ENCODE measurements around the gene SLMAP. TPM values are rescaled to one million over a fixed set of nuclear protein-coding genes. Genes with fewer than 3 reads are reported as not detected.
"Not testable (repeated sequence)": the region's sequence is repeated elsewhere in the genome, so short reads cannot be mapped to it uniquely, and the experiment has no call there.

The SLMAP gene
- polyA plus RNA-seq, 4 donors = 39.5 to 59.4 (median 45.9) TPM

- DNase-seq (ENCODE audit: low read depth in 4 of 4, low spot score in 2 of 4) = no peak
Measured at GRCh38 chr3:57877116-57877515, 121.0 kb downstream of the SLMAP start.

DNA sequence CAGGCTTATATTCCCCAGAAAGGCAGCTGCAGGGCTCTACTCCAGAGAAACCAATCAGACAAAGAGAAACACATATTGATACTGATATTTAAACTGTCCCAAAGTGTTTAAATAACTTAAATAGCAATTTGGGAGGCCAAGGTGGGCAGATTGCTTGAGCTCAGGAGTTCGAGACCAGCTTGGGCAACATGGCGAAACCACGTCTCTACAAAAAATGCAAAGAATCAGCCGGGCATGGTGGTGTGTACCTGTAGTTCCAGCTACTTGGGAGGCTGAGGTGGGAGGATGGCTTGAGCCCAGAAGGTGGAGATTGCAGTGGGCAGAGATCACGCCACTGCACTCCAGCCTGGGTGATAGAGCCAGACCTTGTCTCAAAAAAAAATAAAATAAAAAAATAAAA, 128.3 kb downstream of the SLMAP start:
- DNase-seq (ENCODE audit: low read depth in 4 of 4, low spot score in 2 of 4) = not testable (repeated sequence)

DNA sequence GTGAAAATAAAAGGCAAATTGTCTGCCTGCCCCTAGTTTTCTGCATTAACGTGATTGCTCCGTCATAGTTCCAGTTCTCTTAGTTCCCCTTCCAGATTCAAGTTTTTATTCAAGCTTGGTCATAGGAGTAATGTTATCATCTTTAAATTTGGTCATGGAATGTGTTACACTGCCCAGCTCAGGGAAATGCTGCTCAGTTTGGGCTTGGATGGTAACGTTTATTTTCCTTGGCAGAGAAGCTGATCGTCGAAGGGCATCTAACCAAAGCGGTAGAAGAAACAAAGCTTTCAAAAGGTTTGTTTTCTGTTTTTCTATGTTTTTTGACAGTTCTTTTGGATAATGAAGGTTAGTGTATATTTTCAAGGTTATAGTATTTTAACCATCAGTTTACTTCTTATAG, 133.7 kb downstream of the SLMAP start:
- no peak for DNase-seq (ENCODE audit: low read depth in 4 of 4, low spot score in 2 of 4)

GRCh38 chr3:57890874-57891273, 134.8 kb downstream of the SLMAP start:
- DNase-seq (ENCODE audit: low read depth in 4 of 4, low spot score in 2 of 4) = no peak

DNA sequence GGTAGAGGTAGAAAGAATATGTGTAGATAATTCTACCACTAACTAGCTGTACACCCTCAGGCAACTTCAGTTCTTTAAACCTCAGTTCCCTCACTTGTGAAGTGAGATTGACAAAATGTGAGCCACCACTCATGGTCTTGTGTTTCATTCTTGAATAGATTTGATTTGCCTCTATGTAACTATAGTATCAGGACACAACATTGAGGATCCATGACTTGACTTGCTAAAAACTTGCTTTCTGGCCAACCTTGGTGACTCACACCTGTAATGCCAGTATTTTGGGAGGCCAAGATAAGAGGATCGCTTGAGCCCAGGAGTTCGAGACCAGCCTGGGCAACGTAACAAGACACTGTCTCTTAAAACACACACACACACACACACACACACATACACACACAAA, 136.3 kb downstream of the SLMAP start:
- DNase-seq (ENCODE audit: low read depth in 4 of 4, low spot score in 2 of 4) = no peak

GRCh38 chr3:57893156-57893555, 137.0 kb downstream of the SLMAP start:
- DNase-seq (ENCODE audit: low read depth in 4 of 4, low spot score in 2 of 4) = no peak

- no peak for DNase-seq (ENCODE audit: low read depth in 4 of 4, low spot score in 2 of 4)
Measured at GRCh38 chr3:57893668-57894067, 137.6 kb downstream of the SLMAP start.

- DNase-seq (ENCODE audit: low read depth in 4 of 4, low spot score in 2 of 4) = no peak
Measured at GRCh38 chr3:57896031-57896430, 139.9 kb downstream of the SLMAP start.

DNA sequence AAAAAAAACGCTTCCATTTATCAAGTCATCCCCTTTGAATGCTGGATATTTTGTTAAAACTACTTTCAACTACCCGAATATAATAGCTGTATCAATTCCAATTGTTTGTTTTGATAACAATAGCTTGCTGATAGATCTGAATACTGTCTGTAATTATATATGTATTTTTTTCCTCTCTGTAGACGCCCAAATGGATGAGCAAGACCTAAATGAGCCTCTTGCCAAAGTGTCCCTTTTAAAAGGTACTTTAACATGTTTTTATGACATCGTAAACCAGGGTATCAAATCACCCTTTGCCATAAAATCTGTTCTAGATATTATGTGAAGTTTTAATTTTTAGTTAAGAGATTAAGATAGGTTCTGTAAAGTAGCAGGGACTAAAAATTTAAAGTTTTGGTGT, 140.6 kb downstream of the SLMAP start:
- DNase-seq (ENCODE audit: low read depth in 4 of 4, low spot score in 2 of 4) = no peak

- DNase-seq (ENCODE audit: low read depth in 4 of 4, low spot score in 2 of 4) = no peak
Measured at GRCh38 chr3:57900786-57901185, 144.7 kb downstream of the SLMAP start.

DNA sequence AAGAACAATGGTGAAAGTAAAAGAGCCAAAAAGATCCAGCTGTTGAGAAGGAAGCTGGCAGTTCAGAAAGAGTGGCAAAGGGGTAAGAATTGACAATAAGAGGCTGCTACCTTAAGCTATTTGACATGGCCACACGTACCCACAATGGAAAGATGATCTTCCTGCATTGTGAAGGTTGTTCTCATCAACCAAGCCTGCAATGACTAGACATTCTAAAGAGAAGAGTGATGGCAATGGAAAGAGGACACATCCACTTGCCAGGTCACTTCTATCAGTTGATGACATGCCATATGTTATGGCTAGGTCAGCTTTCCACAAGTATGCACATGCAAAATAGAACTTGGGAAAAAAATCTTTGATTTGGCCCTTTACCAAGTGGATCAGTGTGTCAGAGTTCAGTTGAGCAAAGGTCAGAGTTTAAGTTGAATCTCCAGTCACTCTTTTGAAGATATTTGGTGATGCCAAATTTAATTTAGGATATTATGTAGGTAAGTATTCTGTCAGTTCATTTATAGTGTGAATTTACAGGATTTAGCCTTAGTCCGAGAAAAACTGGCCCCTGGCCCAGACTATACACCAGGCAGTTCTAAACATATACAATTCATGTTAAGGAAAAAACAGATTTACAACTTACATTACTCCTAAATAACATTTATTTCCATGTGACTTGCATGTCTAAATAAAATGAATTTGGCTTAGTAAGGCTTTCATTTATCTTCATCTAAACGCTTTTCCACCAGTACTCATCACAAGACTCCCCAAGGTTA, 147.2 kb downstream of the SLMAP start:
- DNase-seq (ENCODE audit: low read depth in 4 of 4, low spot score in 2 of 4) = no peak

- no peak for DNase-seq (ENCODE audit: low read depth in 4 of 4, low spot score in 2 of 4)
Measured at GRCh38 chr3:57910990-57911389, 154.9 kb downstream of the SLMAP start.

GRCh38 chr3:57911593-57911992, 155.5 kb downstream of the SLMAP start:
- DNase-seq (ENCODE audit: low read depth in 4 of 4, low spot score in 2 of 4) = no peak

GRCh38 chr3:57917601-57918000, 161.5 kb downstream of the SLMAP start:
- DNase-seq (ENCODE audit: low read depth in 4 of 4, low spot score in 2 of 4) = no peak

DNA sequence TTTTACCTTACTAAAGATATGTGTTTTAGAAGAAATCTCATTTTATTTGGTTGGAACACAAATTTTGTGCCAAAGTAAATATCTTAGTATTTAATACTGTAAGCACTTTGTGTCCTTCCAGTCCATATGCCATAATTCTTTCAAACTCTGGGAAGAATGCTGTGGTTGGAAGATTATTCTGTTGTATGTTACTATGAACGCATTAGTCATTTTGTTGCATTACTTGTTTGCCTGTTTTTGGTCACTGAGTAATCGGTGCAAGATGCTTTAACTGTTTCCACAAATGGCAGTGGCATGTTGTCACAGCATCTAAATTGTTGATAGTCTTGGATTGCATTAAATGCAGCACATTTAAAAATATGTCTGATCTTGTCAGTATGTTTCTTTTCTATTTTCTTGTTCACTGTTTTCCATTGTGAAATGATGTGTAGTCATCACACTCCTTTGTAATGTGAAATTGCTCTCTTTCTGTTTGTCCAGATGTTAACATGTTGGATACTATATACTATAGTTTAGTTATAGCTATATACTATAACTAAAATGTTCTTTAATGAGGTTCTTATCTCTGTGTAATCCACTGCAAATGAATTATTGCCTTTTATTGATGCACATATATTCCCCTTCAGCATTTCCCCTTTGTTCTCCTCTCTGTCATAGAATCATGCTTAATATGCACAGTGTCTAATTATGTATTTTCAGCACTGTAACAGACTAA, 162.2 kb downstream of the SLMAP start:
- DNase-seq (ENCODE audit: low read depth in 4 of 4, low spot score in 2 of 4) = no peak

GRCh38 chr3:57919987-57920386, 163.9 kb downstream of the SLMAP start:
- no peak for DNase-seq (ENCODE audit: low read depth in 4 of 4, low spot score in 2 of 4)

- DNase-seq (ENCODE audit: low read depth in 4 of 4, low spot score in 2 of 4) = no peak
Measured at GRCh38 chr3:57923101-57923500, 167.0 kb downstream of the SLMAP start.

- no peak for DNase-seq (ENCODE audit: low read depth in 4 of 4, low spot score in 2 of 4)
Measured at GRCh38 chr3:57923752-57924151, 167.6 kb downstream of the SLMAP start.

- DNase-seq (ENCODE audit: low read depth in 4 of 4, low spot score in 2 of 4) = no peak
Measured at GRCh38 chr3:57927166-57927565, 171.1 kb downstream of the SLMAP start.

- DNase-seq (ENCODE audit: low read depth in 4 of 4, low spot score in 2 of 4) = no peak
Measured at GRCh38 chr3:57927916-57928315, 171.8 kb downstream of the SLMAP start.

DNA sequence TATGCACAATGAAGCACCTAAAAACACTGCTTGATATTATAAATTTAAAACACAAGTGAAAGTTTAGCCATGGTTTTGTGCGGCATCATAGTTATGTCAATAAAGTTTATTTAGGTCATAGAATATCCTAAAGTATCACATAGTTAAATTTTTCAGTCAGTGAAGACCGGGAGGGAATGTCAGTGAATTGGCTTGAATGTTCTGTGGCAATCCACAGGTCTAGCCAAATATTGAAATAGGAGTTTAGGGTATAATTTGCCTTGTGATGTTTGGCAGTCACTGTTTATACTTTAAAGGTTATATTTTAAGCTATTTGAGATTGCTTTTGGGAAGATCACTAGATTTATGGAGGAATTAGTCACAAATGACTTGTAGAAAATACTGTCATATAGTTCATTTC, 172.4 kb downstream of the SLMAP start:
- no peak for DNase-seq (ENCODE audit: low read depth in 4 of 4, low spot score in 2 of 4)

DNA sequence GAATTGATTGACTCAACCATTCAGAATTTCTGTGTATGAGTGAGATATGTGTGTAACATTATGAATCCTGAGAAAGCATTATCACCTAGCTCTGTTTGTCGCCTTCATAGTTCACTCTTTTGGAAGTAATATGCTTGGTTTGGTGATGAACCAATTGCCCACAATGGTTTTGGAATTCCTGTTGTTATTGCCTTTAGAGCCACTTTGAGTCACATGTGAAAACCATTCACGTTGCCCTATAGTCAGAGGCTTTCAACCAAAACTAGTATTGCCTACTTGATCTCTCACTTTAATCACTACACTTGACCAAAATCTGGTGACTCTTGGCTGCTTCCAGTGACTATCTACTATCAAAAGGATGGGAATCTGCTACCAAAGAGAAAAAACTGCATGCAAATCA, 173.9 kb downstream of the SLMAP start:
- no peak for DNase-seq (ENCODE audit: low read depth in 4 of 4, low spot score in 2 of 4)
